ENCODE data around the gene DYRK1A.

The DYRK1A gene

GRCh38 chr21:37419228-37419906 is 52.8 kb downstream of the DYRK1A start:
- DNase-seq = no peak

GRCh38 chr21:37421306-37421705 is 54.7 kb downstream of the DYRK1A start:
- no peak for DNase-seq

GRCh38 chr21:37422382-37422781 is 55.8 kb downstream of the DYRK1A start:
- no peak for DNase-seq

- no peak for DNase-seq
These were observed 56.5 kb downstream of the DYRK1A start for GRCh38 chr21:37423103-37423502.

GRCh38 chr21:37424396-37424795 is 57.8 kb downstream of the DYRK1A start:
- no peak for DNase-seq

- no peak for DNase-seq
These were observed 58.4 kb downstream of the DYRK1A start for GRCh38 chr21:37425001-37425400.

- DNase-seq = no peak
These were observed 59.1 kb downstream of the DYRK1A start for GRCh38 chr21:37425684-37426083.

GRCh38 chr21:37427221-37427620 is 60.6 kb downstream of the DYRK1A start:
- DNase-seq = no peak

GRCh38 chr21:37429356-37429755 is 62.8 kb downstream of the DYRK1A start:
- DNase-seq = no peak

- DNase-seq = no peak
These were observed 63.7 kb downstream of the DYRK1A start for GRCh38 chr21:37430184-37430821.

- DNase-seq = no peak
These were observed 64.7 kb downstream of the DYRK1A start for GRCh38 chr21:37431243-37431642.

GRCh38 chr21:37432710-37433455 is 66.3 kb downstream of the DYRK1A start:
- DNase-seq = no peak

- no peak for DNase-seq
These were observed 66.9 kb downstream of the DYRK1A start for GRCh38 chr21:37433456-37433840.

- peak in 1 of 2 experiments; percentile 14 for DNase-seq
These were observed 68.5 kb downstream of the DYRK1A start for GRCh38 chr21:37435120-37435519.

GRCh38 chr21:37435711-37436110 is 69.1 kb downstream of the DYRK1A start:
- DNase-seq = no peak

- DNase-seq = no peak
These were observed 69.6 kb downstream of the DYRK1A start for GRCh38 chr21:37436174-37436573.

GRCh38 chr21:37437376-37438080 is 71.0 kb downstream of the DYRK1A start:
- no peak for DNase-seq

GRCh38 chr21:37443683-37444082 is 77.1 kb downstream of the DYRK1A start:
- DNase-seq = no peak

GRCh38 chr21:37445228-37445627 is 78.7 kb downstream of the DYRK1A start:
- DNase-seq = no peak

GRCh38 chr21:37446552-37446951 is 80.0 kb downstream of the DYRK1A start:
- no peak for DNase-seq

GRCh38 chr21:37447288-37447936 is 80.8 kb downstream of the DYRK1A start:
- DNase-seq = no peak

- DNase-seq = no peak
These were observed 82.8 kb downstream of the DYRK1A start for GRCh38 chr21:37449302-37449937.

All from NCI-H1930 (cell line).